Posterior vena cava (tissue), 2 donors: Measurements from ENCODE around the gene ZSCAN1. TPM values are rescaled to one million over a fixed set of nuclear protein-coding genes. Genes with fewer than 3 reads are reported as not detected.

Experiments
- total RNA-seq, 2 donors: library from RNA; stranded (reverse); fragmentation: NEBNext Ultra II Directional; extraction: Animal tissue kit (Norgen Biotek cat#: 25700); gene quantifications; one replicate each; pipeline ENCODE4 v1.2.1, GENCODE V29; 2021
- donor health status: DM: yes; HTN: yes; CAD: no.
- donor health status: DM: yes; HTN: yes; CAD: no.

ZSCAN1 gene
- total RNA-seq, 2 donors from 2014 or later: not detected

Other genes starting within 250 kb of the ZSCAN1 start
- gene ZNF552, start 219.1 kb upstream of the ZSCAN1 start, total RNA-seq: 1 to 10 TPM; 6.0 to 7.9 TPM
- gene ZNF587B, start 203.7 kb upstream of the ZSCAN1 start, total RNA-seq: 10 to 100 TPM; 11.8 to 13.0 TPM
- gene ZNF587, start 184.2 kb upstream of the ZSCAN1 start, total RNA-seq: 10 to 100 TPM; 18.3 to 22.2 TPM
- 10 to 100 TPM; 10.7 to 13.3 TPM for gene ZNF814, start 145.0 kb upstream of the ZSCAN1 start, total RNA-seq
- gene ZNF417, start 117.4 kb upstream of the ZSCAN1 start, total RNA-seq: 10 to 100 TPM; 12.6 to 13.5 TPM
- gene ZNF418, start 98.6 kb upstream of the ZSCAN1 start, total RNA-seq: 1 to 10 TPM; 5.6 to 6.5 TPM
- 1 to 10 TPM; 6.6 to 6.8 TPM for gene ZNF256, start 86.3 kb upstream of the ZSCAN1 start, total RNA-seq
- gene C19orf18, start 59.5 kb upstream of the ZSCAN1 start, total RNA-seq: 1 to 10 TPM in 1 of 2 donors, under 1 TPM in 1; 0.74 to 1.0 TPM
- gene ZNF606, start 31.2 kb upstream of the ZSCAN1 start, total RNA-seq: 10 to 100 TPM in 1 of 2 donors, 1 to 10 TPM in 1; 9.0 to 10.1 TPM
- 1 to 10 TPM; 4.1 to 5.5 TPM for gene ZNF135, start 25.3 kb downstream of the ZSCAN1 start, total RNA-seq
- 10 to 100 TPM; 45.3 to 62.3 TPM for gene ZSCAN18, start 64.2 kb downstream of the ZSCAN1 start, total RNA-seq
- 1 to 10 TPM; 6.1 to 8.9 TPM for gene ZNF329, start 116.8 kb downstream of the ZSCAN1 start, total RNA-seq
- 10 to 100 TPM; 15.2 to 15.9 TPM for gene ZNF274, start 149.0 kb downstream of the ZSCAN1 start, total RNA-seq
- gene ZNF544, start 194.9 kb downstream of the ZSCAN1 start, total RNA-seq: 10 to 100 TPM; 12.2 to 15.8 TPM
- gene ZNF8, start 244.9 kb downstream of the ZSCAN1 start, total RNA-seq: 1 to 10 TPM; 5.1 to 5.5 TPM